ENCODE results near the gene TMEM270.
A peak's percentile ranks its signal among the peaks of the same experiment; 100 is the strongest.
"Not testable (repeated sequence)": the region's sequence is repeated elsewhere in the genome, so short reads cannot be mapped to it uniquely, and the experiment has no call there.

Gene TMEM270

DNA sequence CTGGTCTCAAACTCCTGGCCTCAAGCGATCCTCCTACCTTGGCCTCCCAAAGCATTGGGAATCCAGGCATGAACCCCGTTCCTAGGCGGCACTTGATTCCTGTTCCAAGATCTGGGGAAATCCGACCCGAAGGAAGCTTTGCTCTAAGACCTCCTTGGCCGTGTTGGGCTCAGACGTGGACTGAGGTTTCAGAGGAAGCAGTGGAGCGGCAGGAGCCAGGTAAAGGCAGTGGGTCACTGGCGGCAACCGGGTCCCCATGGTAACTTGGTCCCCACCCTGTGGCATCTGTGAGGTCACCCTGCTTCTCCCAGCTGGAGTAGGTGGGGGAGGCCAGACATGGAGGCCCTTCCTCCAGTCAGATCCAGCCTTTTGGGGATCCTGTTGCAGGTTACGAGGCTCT, at the start of gene TMEM270:
TMEM270 (plus strand) TSS at position 301 of the 400 bp plus-strand sequence; CDS start at position 337, 36 bp downstream.
- DNase-seq, result no peak

DNA sequence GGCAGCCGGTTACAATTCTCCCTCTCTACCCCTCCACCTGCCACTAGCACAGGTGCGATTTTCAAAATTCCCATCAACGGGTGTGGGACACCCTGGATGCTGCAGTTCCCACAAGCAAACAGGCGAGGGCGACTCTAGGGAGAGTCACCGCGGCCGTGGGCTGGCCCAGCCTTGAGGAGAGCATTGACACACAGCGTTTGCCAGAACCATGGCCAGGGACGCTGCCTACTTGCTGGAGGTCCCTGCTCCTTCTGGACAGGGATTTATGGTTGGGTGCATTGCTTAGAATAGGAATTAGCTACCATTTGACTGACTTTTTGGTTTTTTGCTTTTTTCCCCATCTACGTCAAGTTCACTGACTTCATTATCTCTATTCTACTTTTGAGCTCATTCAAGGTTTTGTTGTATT, 49.2 kb upstream of the TMEM270 start:
- no peak for DNase-seq

DNA sequence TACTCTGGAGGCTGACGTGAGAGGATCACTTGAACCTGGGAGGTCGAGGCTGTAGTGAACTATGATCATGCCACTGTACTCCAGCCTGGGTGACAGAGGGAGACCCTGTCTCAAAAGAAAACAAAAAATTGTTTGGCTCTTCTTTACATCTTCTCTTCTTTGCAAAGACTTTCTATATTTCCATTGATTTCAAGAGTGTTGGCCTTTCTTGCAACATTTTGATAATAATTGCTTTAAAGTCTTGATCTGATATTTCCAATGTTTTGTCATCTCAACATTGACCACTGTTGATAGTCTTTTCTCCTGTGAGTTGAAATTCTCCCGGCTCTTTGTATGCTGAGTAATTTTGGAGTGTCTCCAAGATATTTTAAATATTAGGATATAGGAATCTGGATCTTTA, 48.0 kb upstream of the TMEM270 start:
- DNase-seq, result no peak

DNA sequence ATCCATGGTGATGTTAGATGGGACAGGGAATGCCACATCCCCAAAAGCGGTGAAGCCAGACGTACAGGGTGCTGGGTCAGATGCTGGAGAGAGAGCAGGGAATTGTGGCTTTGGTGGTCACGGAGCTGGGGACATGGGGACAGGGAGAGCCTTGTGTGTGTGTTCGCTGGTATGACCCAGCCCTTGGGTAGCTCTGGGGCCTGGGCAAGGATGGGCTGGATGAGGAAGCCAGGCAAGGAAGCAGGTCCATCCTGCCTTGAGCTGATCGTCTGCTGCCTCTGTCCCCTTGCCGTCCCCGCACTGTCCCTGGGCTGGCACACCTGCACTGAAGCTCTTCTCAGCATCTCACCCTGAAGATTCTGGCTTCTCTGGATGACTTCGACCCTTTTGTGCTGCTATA, 45.5 kb upstream of the TMEM270 start:
- no peak for DNase-seq

DNA sequence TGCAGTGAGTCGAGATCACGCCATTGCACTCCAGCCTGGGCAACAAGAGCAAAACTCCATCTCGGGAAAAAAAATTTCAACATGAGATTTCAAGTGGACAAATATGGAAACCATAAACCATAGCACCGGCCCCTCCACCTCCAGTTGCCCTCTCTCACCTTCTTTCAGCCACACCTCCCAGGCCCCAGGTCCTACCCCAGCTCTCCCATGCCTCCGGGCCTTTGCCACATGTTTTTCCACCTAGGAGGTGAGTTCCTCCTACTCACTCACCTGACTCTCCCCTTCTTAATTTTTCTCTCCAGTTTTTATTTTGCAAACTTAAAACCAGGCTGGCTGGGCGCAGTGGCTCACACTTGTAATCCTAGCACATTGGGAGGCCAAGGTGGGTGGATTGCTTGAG, 43.8 kb upstream of the TMEM270 start:
- DNase-seq, result no peak

GRCh38 chr7:73820013-73820412, 40.9 kb upstream of the TMEM270 start:
- no peak for DNase-seq

DNA sequence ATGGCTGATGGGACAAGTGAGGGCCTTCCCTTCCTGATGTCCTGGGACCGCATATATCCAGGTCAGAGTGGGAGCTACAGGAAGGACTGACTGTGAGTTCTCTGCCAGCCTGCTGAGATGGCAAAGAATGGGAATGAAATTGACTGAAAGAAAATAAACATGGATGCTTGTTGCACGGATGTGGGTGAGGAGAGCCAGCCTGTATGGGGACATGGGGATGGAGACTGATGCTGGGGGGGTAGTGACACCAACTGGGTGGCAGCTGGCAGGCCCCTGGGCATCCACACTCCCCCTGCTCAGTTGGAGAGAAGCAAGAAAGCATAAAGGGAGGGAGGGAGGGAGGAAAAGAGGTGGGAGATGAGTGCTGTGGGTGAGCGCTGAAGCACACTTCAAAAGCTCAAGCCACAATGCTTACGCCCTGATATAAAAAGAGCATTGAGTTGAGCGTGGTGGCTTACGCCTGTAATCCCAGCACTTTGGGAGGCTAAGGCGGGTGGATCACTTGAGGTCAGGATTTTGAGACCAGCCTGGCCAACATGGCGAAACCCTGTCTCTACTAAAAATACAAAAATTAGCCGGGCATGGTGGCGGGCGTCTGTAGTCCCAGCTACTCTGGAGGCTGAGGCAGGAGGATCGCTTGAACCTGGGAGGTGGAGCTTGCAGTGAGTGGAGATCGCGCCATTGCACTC, 39.2 kb upstream of the TMEM270 start:
- not testable (repeated sequence) for DNase-seq

DNA sequence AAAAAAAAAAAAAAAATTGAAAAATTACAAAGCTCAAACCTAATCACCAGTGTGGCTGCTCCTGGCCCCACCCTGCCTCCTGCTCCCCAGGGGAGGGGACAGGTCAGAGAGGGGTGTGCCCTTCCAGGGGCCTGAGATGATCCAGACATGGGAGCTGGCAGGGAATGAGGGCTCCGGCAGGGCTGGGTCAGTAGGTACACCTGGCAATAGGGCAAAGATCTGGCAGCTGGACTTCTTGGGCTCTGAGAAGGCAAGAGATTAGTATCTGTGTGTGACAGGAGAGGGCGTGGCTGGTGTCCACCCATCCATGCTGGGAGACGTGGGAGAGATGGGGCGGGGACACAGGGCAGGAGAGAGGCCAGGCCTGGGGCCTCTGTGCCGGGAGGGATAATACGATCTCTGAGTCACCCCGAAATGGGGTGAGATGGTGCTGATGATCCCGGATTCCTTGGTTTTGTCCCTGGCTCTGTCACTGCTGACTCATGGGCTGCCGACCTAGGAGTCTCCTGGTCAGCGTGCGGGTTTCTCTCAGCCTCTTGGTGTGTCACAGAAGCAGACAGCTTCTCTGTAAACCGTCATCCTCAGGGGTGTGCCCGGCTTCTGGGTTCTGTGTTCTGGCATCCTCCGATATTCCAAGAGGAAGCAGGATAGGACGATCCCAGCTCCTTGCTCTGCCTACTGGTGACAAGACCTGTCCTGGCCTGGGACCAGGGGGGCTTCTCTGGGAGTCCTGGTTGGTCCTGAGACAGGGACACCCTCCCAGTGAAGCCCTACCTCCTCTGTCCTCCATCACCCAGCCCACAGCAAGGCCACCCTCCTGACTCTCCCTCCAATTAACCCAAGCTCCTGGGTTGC, 38.4 kb upstream of the TMEM270 start:
- no peak for DNase-seq

DNA sequence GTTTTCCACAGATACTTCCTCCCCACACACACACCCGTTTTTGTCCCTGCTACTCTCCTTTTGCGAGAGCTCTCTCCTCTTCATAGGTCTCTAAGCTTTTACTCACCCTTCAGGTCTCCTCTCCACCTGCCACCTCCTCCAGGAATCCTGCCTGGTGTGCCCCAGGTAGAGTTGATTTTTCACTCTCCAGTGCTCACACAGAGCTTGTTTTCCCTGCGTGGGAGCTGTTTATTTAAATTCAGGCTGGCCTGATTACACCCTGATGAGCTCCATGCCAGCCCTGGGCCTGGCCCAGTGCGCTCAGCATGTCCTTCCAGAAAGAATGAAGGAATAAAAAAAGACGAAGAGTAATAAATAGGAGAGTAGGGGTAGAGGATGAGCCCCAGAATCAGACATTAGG, 37.7 kb upstream of the TMEM270 start:
- no peak for DNase-seq

GRCh38 chr7:73823873-73824592, 36.9 kb upstream of the TMEM270 start:
- no peak for DNase-seq

GRCh38 chr7:73824986-73825385, 36.0 kb upstream of the TMEM270 start:
- no peak for DNase-seq

GRCh38 chr7:73827567-73828106, 33.3 kb upstream of the TMEM270 start:
- DNase-seq, result peak; percentile 91

- DNase-seq, result peak; percentile 90
Measured at GRCh38 chr7:73828107-73828803, 32.7 kb upstream of the TMEM270 start.

- DNase-seq, result no peak
Measured at GRCh38 chr7:73828972-73829371, 32.0 kb upstream of the TMEM270 start.

GRCh38 chr7:73829505-73829904, 31.5 kb upstream of the TMEM270 start:
- DNase-seq, result no peak

GRCh38 chr7:73829921-73830680, 30.9 kb upstream of the TMEM270 start:
- no peak for DNase-seq

DNA sequence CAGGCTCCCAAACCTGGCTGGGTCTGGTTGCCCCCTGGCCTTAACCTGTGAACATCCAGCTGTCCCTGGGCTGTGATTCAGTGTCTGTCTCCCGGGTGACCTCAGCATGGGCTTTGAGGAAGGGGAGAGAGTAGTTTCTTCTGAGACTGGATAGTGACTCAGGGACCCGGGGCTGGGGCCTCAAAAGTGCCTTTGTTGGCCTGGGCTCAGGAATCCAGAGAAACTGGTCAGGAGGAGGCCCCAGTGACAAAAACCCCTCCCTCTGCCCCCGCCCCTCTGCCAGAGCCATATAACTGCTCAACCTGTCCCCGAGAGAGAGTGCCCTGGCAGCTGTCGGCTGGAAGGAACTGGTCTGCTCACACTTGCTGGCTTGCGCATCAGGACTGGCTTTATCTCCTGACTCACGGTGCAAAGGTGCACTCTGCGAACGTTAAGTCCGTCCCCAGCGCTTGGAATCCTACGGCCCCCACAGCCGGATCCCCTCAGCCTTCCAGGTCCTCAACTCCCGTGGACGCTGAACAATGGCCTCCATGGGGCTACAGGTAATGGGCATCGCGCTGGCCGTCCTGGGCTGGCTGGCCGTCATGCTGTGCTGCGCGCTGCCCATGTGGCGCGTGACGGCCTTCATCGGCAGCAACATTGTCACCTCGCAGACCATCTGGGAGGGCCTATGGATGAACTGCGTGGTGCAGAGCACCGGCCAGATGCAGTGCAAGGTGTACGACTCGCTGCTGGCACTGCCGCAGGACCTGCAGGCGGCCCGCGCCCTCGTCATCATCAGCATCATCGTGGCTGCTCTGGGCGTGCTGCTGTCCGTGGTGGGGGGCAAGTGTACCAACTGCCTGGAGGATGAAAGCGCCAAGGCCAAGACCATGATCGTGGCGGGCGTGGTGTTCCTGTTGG, 30.0 kb upstream of the TMEM270 start, which contains the start of gene CLDN4:
CLDN4 (plus strand) TSS at position 316 of the 903 bp plus-strand sequence; CDS start at position 522, 206 bp downstream.
- DNase-seq, result peak; percentile 48

GRCh38 chr7:73831584-73831833, 29.4 kb upstream of the TMEM270 start:
- no peak for DNase-seq

DNA sequence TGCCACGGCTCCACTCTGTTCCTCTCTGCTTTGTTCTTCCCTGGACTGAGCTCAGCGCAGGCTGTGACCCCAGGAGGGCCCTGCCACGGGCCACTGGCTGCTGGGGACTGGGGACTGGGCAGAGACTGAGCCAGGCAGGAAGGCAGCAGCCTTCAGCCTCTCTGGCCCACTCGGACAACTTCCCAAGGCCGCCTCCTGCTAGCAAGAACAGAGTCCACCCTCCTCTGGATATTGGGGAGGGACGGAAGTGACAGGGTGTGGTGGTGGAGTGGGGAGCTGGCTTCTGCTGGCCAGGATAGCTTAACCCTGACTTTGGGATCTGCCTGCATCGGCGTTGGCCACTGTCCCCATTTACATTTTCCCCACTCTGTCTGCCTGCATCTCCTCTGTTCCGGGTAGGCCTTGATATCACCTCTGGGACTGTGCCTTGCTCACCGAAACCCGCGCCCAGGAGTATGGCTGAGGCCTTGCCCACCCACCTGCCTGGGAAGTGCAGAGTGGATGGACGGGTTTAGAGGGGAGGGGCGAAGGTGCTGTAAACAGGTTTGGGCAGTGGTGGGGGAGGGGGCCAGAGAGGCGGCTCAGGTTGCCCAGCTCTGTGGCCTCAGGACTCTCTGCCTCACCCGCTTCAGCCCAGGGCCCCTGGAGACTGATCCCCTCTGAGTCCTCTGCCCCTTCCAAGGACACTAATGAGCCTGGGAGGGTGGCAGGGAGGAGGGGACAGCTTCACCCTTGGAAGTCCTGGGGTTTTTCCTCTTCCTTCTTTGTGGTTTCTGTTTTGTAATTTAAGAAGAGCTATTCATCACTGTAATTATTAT, 28.9 kb upstream of the TMEM270 start:
- peak; percentile 64 for DNase-seq

DNA sequence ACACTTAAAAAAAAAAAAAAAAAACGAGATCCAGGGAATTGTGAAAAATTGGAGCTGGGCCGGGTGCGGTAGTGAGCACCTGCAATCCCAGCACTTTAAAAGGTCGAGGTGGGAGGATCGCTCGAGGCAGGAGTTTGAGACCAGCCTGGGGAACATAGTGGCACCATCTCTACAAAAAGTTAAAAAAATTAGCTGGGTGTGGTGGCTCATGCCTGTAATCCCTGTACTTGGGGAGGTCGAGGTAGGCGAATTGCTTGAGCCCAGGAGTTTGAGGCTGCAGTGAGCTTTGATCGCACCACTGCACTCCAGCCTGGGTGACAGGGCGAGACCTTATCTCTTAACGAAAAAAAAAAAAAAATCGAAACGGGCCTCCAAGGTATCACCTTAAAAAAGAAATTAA, 28.2 kb upstream of the TMEM270 start:
- no peak for DNase-seq

Data from NCI-H1417 treated with DMSO at 0.1 percent for 48 hours (cell line).